Nucleus accumbens (tissue), 56 donors: Measurements from ENCODE around the gene RADIL.

Experiments used
- DNase-seq, 56 donors: peaks; one replicate each; lab custom pipeline; 2025; lab: John Stamatoyannopoulos, UW

The RADIL gene

GRCh38 chr7:4763091-4763793 lies 120.3 kb downstream of the RADIL start:
- DNase-seq: no peak

DNA sequence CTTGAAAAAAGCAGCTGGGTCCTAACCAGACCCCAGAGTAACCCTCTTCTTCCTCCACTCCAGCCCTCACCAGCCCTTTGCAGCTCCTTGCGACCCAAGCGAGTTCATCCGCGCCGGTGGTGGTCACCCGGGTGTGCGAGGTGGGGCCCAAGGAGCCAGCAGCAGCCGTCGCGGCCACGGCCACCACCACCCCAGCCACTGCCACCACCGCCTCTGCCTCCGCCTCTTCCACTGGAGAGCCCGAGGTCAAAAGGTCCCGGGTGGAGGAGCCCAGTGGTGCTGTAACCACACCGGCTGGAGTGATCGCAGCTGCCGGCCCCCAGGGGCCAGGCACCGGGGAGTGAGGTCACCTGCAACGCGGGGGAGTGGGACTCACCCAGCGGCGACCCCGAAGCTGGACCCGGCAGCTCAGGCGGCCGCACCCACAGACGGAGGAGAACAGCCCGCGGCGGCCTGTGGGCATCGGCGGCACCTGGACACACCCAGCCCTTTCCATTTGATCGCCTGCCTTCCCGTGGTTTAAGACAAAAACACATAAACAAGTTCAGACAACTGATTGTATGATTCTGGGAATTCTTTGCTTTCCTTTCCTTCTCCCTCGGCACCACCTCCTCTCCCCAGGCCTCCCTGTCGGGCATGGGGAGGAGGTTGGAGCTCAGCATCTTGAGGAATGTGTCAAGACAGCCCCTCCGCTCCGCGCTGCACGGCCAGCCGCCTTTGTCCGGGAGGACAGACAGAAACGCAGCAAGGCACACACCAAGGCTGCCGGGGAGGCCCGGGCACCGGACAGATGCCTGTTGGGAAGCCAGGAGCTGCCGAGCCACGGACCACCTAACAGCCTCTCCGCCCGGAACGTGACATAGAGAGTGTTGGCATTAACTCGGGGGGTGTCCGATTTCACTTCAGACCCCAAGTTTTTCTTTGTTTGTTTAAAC lies 121.1 kb downstream of the RADIL start:
- DNase-seq: no peak

GRCh38 chr7:4760952-4761351 lies 122.6 kb downstream of the RADIL start:
- DNase-seq: no peak

DNA sequence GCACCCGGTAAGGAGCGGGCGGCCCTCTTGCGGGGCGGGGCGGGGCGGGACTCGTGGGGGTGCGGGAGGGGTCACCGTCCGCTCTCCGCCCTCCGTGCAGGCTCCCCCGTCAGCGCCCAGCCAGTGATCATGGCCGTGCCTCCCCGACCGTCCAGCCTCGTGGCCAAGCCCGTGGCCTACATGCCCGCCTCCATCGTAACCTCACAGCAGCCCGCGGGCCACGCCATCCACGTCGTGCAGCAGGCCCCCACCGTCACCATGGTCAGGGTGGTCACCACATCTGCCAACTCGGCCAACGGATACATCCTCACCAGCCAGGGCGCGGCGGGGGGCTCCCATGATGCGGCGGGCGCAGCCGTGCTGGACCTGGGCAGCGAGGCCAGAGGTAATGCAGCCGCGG lies 124.3 kb downstream of the RADIL start:
- DNase-seq: no peak

- peak in 6 of 56 donors; percentile 8 to 46 (median 22) for DNase-seq
Observed at GRCh38 chr7:4758791-4759190, 124.7 kb downstream of the RADIL start.

GRCh38 chr7:4758111-4758510 lies 125.4 kb downstream of the RADIL start:
- no peak for DNase-seq

DNA sequence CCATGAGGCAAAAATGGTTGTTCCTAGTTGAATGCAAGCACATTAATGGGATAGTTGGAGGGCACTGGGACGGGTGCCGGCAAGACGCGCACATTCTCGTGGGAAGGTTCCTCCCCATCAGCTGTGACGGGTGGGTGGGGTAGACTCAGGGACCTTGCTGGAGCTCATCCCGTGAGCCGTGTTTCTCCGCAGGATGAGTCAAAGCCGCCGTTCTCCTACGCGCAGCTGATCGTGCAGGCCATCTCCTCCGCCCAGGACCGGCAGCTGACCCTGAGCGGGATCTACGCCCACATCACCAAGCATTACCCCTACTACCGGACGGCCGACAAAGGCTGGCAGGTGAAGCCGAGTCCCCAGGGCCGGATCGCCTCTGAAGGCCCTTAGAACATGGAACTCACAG lies 128.5 kb downstream of the RADIL start:
- DNase-seq: no peak

GRCh38 chr7:4754433-4755010 lies 129.0 kb downstream of the RADIL start:
- no peak for DNase-seq

DNA sequence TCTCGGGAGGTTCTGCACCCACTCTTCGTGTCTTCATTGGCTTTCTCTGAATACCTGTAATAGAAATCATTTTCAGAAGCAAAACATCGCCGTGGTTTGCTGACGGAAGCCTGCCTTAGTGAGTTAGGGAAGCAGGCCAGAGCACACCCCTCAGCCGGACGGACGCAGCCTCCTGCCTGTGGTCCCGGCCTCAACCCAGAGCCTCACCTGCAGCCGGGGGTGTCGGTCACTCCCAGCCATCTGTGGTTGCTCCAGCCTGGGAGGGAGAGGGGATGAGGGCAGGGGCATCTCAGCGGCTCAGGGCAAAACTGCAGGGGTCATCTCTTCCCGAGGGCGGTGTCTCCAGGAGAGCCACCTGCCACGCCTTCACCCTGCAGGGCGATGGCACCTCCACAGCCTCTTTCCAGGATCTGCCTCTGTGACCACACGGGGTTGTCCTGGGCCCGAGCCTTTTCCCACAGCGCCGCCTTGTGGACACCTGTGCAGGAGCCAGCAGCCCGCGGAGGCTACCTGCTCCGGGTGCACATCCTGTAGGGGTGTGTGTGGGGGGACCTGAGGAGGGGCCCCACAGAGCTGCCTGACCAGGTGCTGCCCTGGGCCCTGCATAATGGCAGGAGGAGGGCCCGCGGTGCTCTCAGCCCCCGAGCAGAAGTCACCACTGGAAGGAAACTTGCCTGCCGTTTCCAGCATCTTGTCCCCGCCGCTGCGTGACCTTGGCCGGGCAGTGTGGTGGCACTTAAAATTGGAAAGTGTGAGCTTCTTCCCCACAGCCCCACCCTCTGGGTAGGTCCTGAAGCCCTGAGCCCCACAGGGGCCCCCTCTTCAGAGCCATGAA lies 129.7 kb downstream of the RADIL start:
- peak in 51 of 56 donors; percentile 13 to 84 (median 54) for DNase-seq

DNA sequence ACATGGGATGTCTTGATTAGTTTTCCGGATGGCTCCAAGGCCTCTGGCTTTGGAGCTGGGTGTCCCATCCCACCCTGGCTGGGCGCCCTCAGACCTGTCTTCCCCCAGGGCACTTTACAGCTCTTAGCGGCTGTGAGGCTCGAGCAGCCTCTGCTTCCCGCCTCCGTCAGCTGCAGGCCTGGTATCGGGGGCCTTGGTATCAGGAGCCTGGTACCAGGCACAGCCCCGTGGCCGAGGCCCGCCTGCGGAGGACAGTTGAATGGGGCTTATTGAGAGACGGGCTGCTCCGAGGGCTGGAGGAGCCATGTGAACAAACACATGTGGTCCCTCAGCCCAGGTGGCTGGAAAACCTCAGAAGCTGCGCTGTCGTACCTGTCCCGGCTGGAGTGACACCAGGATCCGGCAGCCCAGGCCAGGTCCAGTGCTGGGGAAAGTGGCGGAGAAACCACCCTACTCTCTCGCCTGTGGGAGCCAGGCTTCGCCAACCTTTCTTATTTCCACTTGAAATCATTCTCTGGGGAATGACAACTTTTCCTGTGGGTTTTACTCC lies 132.0 kb downstream of the RADIL start:
- DNase-seq: peak in 44 of 56 donors; percentile 4 to 78 (median 56)

- DNase-seq: no peak
Observed at GRCh38 chr7:4749798-4750197, 133.7 kb downstream of the RADIL start.

DNA sequence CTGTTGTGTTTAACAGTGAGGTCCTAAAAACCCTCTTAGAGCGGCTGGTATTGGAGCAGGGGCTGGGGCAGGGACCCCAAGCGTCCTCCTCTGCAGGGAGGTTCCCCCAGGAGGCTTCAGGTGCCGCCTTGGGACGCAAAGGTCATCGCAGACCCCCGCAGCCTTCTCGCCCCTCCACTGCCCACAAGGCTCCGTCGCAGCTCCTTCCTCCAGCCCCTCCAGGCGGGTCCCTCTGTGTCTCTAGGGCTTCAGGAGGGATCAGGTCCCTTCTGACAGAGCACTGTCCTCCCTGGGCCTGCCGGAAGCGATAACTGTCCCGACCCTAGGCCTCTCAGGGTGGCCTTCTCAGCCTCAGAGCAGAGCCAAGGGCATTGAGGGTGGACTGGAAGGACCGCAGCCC lies 134.2 kb downstream of the RADIL start:
- DNase-seq: no peak
